Measurements from ENCODE around the gene EMC1.
"Not testable (repeated sequence)": the region's sequence is repeated elsewhere in the genome, so short reads cannot be mapped to it uniquely, and the experiment has no call there.

EMC1 gene

DNA sequence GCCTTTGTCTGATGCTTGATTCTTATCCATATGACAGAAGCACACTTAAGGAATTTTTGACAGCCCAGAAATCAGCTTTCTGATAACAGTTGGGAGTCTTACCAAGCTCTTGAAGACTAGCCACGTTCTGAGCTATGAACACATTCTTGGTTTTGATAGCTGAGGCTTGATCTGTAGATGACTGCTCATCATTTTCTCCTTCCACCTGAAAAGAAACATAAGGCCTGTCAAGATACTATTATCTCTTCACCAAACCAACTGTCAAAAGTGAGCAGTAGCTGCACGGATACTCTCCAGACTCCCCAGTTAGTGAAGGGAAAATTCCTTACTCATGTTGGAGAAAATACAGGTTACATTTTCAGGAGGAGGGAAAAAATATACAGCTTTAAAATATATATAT is 53.5 kb downstream of the EMC1 start:
- no peak for DNase-seq
- intact Hi-C loops (cut with DNase I) = no loop called here

DNA sequence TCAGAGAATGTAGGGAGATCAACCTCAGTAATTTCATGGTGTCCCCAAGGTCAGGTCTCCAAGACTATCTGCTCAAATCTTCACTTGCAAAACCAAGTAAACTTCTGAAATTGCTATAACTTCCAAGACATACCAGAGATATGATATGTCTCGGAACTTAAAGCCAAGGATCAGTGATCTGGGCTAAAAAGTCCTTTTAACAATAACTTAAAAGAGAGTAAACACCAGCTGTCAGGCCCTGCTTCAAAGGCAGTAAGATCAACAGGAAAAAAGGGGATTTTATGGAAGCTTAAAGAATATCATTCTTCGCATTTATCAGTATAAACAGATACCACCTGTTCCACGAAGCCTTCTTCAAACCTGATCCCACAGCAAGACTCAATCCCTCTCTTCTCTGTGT is 55.0 kb downstream of the EMC1 start:
- no peak for DNase-seq
- intact Hi-C loops (cut with DNase I) = no loop called here

DNA sequence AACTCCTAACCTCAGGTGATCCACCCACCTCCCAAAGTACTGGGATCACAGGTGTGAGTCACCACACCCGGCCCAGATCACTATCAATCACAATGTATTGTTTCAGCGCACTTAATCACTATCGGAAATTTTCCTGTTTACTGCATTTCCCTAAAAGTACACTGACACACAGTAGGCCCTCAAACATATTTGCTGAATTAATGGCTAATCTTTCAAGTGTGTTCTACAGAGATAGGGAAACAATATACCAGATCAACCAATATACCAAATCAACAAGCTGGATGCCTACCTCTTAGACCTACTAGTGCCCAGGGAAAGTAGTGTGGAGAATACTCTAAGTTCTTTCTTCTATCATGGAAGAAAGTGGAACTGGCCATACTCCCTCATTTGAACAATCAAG is 58.3 kb downstream of the EMC1 start:
- intact Hi-C loops (cut with DNase I) = no loop called here

DNA sequence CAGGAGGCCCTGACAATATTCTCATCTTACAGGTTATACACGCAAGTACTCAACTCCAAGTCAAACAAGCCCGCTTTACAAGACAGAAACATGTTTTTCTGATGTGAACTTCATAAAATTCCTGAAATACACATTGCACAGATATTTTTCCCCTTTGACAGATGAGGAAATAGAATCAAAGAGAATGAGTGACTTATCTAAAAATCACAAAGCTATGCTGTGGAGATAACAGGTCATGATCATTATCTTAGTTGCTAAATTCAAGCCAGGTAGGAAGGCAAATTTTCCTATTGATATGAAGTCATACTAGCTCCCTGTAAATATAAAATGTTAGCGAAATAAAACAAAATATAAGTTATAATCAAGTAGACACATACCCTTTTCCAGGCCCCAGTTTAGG is 59.5 kb downstream of the EMC1 start:
- no peak for DNase-seq
- intact Hi-C loops (cut with DNase I) = no loop called here

More for the DNA sequence above, 58.3 kb downstream of the EMC1 start:
- DNase-seq = no peak

DNA sequence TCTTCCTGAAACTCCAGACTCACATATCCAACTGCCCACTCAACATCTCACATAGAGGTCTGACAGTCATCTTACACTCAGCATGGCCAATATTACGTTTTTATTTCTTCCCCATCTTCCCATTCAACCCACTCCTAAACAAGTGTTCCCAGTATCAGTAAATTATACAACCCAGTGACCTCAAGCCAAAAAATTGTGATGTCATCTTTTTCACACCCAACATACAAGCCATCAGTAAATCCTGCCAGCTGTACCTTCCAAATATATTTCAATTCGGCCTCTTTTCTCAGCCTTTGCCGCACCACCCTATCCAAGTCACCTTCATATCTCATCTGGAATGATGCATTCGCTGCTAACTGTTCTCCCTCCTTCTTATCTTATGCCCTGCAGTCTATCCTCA is 60.9 kb downstream of the EMC1 start:
- intact Hi-C loops (cut with DNase I) = no loop called here

DNA sequence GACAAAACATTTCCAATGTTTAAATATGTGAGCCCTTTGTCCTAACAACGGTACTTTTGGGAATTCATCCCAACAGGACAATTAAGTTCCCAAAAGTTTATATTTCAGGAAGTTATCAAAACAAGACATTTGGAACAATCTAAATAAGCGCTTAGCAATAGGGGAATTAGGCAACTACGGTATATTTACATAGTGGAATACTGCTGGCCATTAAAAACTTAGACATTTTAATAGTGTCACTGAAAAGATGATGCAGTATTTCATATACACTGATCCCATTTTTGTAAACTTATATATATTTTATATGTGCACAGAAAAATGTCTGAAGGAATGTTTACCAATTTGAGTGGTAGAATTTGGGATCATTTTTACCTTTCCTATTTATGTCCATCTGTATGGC is 62.1 kb downstream of the EMC1 start:
- intact Hi-C loops (cut with DNase I) = no loop called here
- DNase-seq = no peak

More for the DNA sequence above, 60.9 kb downstream of the EMC1 start:
- no peak for DNase-seq

DNA sequence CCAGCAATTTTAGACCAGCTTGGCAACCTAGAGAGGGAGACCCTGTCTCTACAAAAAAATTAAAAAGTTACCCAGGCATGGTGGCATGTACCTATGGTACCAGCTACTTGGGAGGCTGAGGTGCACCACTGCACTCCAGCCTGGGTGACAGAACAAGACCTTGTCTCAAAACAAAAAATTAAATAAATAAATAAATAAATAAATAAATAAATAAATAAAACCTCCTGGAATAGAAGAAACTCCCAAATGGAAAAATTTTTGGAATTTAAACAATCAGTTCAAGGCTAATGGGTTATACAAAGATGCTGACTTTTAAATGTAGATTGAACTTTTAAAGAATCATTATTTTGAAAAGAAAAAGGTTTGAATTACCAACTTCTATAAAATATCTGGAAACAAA is 63.5 kb downstream of the EMC1 start:
- DNase-seq = no peak
- intact Hi-C loops (cut with DNase I) = no loop called here

DNA sequence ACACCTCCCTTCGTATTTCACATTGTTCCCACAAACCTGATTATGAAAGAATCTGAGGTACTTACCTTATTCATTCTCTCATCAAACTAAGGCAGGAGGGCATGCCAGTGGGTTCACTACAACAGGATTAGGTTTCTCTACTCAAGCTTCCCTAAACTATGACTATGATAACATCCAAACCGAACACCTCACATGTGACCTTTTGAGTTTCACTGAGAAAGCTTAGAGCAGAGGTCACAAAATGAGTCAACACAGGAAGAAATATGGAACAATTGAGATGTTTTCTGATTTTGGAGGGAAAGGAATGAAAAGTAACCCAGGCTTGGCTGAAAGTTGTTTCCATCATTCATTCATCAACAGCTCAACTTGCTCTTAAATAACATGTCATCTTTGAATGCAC is 65.3 kb downstream of the EMC1 start:
- intact Hi-C loops (cut with DNase I) = no loop called here
- no peak for DNase-seq

DNA sequence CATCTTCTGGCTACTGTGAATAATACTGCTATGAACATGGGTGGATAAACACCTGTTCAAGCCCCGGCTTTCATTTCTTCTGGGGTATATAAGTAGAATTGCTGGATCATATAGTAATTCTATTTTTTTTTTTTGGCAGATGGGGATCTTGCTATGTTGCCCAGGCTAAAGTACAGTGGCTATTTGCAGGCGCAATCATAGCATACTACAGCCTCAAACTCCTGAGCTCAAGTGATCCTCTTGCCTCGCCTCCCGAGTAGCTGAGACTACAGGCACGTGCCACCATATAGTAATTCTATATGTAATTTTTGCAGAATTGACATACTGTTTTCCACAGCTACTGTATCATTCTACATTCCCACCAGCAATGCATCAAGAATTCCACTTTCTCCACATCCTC is 69.1 kb downstream of the EMC1 start:
- no peak for DNase-seq
- intact Hi-C loops (cut with DNase I) = no loop called here

DNA sequence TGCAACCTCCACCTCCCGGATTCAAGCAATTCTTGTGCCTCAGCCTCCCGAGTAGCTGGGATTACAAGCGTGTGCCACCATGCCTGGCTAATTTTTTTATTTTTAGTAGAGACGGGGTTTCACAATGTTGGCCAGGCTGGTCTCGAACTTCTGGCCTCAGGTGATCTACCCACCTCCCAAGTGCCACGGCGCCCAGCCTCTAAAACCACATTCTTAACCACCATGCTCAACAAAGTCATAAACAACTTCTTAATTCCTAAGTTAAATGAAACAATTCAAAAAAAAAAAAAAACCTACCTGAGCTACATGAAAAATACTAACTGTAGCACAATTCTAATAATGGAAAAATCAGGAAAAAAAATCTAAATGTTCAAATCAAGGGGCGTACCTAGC is 71.1 kb downstream of the EMC1 start:
- DNase-seq; intact Hi-C loops (cut with DNase I): not testable (repeated sequence)

DNA sequence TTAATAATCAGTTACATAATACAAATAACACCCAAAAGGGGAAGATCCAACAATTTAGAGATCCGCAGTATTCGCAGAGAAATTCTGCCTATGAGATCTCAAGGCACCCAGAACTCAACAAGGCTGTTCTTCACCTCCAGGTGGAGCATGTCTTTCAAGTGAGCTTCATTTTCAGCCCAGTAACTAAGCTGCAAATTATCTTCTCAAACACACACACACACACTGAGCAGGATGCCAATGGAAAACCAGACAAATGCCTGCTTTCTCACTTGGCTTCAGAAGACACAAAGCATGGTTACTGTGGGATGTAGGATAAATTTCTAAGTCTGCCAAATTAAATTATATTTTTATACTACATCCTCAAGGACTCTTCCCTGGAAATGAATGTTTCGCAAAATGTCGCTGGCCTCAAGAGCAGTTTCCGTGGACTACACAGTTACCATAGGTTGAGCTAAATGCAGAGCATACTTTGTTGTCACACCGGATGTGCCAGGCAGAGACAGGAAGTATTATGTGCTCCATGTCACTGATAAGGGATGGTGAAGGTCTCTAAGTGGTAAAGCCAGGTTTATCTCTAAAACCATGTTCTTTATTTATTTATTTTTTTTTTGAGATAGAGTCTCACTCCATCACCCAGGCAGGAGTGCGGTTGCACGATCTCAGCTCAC is 71.6 kb downstream of the EMC1 start:
- peak in 2 of 10 donors; percentile 11 to 14 for DNase-seq
- intact Hi-C loops (cut with DNase I) = no loop called here

DNA sequence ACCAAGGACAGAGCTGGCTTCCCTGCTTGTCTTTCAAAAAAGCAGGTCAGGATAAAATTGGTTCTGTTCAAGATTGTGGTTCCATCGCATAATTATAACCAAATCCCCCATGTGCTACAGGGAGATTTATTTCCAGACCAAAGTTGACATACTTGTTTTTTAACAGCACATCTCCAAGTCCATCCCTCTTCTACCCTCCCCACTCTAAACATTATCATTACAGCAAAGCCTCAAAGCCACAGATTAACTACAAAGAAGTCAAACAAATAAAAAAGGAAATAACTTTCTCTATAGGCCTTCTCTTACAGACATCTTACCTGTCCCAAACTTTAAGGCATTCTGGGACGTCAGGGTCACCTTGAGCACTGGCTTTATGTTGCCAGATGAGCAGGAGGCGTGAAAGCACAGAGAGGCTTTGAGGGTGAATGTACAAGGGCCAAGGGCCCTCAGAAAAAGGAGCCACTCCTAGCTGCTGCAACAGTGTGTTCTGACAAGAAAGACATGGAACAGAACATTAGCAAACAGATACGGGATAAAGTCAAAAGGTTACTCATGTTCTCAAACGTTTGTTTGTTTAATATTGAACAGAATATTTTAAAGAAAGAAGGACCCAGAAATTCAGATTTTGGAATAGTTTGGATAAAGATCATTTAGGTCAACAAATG is 72.5 kb downstream of the EMC1 start:
- intact Hi-C loops (cut with DNase I) = no loop called here
- no peak for DNase-seq

DNA sequence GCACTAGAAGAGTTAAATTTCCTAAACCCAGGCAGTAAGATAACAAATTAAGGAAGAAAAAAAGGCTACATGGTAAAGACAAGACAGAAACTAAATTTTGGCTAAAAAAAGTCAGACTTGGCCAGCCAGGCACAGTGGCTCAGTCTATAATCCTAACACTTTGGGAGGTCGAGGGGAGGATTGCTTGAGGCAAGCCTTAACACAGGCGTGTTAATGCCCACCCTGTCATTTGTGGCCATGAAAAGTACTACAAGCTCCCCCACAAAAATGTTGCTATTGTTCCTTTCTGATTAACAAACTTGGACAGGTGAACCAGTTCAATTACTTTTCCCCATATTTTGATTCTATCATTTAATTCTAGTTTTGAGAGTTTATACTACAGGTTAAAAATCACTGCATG is 73.5 kb downstream of the EMC1 start:
- DNase-seq = no peak
- intact Hi-C loops (cut with DNase I) = no loop called here

DNA sequence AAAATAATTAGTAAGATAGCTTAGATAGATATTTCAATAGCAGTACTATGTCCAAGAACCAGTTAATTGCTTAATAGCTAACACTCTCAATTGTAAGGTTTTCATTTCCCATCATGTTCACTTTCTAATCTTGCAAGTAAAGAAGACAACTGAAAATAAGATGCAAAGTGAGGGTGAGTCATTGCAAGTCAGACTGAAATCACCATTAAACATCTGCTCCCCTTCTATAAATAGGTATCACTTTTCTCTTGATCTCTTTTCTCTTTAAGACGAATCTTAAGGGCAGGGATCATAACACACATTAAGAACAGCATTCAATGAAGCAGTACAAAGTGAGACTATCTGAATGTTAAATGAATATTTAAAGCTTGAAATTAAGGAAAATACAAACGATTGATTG is 81.7 kb downstream of the EMC1 start:
- no peak for DNase-seq
- intact Hi-C loops (cut with DNase I) = no loop called here

DNA sequence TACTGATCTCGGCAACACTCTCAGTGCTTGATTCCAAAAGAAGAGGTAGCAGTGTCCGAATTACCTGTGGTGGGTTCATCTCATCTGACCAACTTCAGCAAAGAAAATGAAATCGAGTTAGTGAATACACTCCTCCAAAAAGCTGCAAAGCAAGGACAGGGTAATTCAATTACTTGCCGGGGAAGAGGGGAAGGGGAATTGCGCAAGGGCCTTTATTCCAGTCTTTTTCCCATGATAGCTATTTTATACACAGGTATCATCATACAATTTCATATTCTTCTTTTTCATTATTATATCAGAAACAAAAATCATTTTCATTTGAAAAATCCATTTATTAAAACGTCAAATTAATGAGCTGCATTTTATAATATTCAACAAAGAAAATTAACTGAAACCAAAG is 84.2 kb downstream of the EMC1 start:
- no peak for DNase-seq
- intact Hi-C loops (cut with DNase I) = no loop called here

DNA sequence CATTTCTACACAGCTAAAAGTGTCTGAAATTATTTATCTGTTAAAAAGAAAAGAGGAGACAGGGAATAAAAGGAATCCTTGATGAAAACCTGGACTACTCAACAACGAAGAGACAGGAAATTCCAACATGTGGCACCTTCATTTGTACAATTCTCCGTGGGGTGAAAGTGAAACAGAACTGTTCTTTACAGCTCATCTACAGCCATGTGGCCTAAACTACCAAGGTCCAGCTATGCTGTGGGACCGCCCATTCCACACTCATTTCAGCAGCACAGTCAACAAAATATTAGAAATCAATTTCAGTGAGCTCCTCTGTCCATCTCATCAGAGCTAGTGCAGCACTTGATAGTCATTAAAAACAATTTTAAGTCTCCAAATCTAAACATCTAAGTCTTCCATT is 85.3 kb downstream of the EMC1 start:
- no peak for DNase-seq
- intact Hi-C loops (cut with DNase I) = no loop called here
